Fibroblast of the aortic adventitia (primary cell): ENCODE data around the gene PSME3IP1. TPM values are rescaled to one million over a fixed set of nuclear protein-coding genes. Genes with fewer than 3 reads are reported as not detected.
A peak's percentile ranks its signal among the peaks of the same experiment; 100 is the strongest.
"Not testable (repeated sequence)": the region's sequence is repeated elsewhere in the genome, so short reads cannot be mapped to it uniquely, and the experiment has no call there.

Experiments used
- DNase-seq: peaks from one replicate; pipeline ENCODE4 v3.0.0-alpha.2; 2010; ENCODE audit warnings: low read depth
- H3K4me3 ChIP-seq: 2 replicates; pipeline ENCODE4 v1.5.1; 2011; ENCODE audit warnings: low read depth, mild to moderate bottlenecking, control low read depth, low read length, moderate library complexity
- CTCF ChIP-seq: IDR thresholded peaks from 2 replicates; pipeline ENCODE4 v1.5.1; 2011; ENCODE audit warnings: mild to moderate bottlenecking, low read length, control low read depth, inconsistent platforms; ENCODE audit not compliant: insufficient read depth
- total RNA-seq: library from RNA; depleted of rRNA; stranded (reverse); fragments of >200 nt; gene quantifications from 2 replicates; pipeline ENCODE4 v1.2.3, GENCODE V29; 2012; ENCODE audit warnings: low replicate concordance

Gene PSME3IP1
- total RNA-seq, 1 donor = 71.5 TPM

GRCh38 chr16:57188711-57189002 is 2.8 kb upstream of the PSME3IP1 start:
- no peak for DNase-seq
- TF ChIP-seq CTCF = no peak
- no peak overlapping the region for H3K4me3 ChIP-seq

- peak overlapping the region; percentile 97 for H3K4me3 ChIP-seq
- DNase-seq = not testable (repeated sequence)
These were observed 2.3 kb upstream of the PSME3IP1 start for GRCh38 chr16:57187902-57188710.

GRCh38 chr16:57186872-57187854 is 1.3 kb upstream of the PSME3IP1 start:
- DNase-seq = peak; percentile 43
- peak overlapping the region; percentile 97 for H3K4me3 ChIP-seq
- TF ChIP-seq CTCF = no peak

GRCh38 chr16:57185446-57185944 is 344 bp downstream of the PSME3IP1 start:
- peak overlapping the region; percentile 92 for H3K4me3 ChIP-seq
- DNase-seq = peak; percentile 73
- no peak for TF ChIP-seq CTCF

GRCh38 chr16:57184887-57185445 is 873 bp downstream of the PSME3IP1 start:
- DNase-seq = no peak
- peak overlapping the region; percentile 92 for H3K4me3 ChIP-seq
- no peak for TF ChIP-seq CTCF

GRCh38 chr16:57184113-57184512 is 1.7 kb downstream of the PSME3IP1 start:
- TF ChIP-seq CTCF = no peak
- no peak overlapping the region for H3K4me3 ChIP-seq

More at GRCh38 chr16:57184113-57184512, 1.7 kb downstream of the PSME3IP1 start:
- no peak for DNase-seq
